ENCODE measurements around the gene SLC26A6.

SLC26A6 gene

DNA sequence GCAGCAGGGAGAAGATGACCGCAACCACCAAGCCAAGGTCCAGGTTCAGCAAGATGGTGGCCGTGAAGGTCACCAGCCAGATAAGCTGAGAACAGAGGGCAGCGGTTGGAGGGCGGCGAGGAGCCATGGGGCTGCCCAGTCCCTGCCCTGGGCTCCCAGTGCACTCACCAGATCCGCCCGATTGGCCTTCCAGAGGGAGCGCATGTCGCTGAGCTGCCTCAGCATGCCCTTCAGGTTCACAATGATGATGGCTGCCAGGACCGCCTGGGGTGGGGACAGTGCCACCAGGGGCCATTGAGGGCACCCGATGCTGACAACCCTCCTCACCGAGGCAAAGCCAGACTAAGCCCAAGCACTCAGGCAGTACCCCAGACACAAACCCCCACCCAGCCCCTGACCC lies 5.4 kb downstream of the SLC26A6 start:
- H3K4me3 ChIP-seq (ENCODE audit: low read length): no peak overlapping the region
- H3K4me1 ChIP-seq (ENCODE audit: insufficient read depth, low read length): 0 out of 2 replicates have a peak, but pooled peaks cover 2% of the 10 kb centered on the region
- H3K36me3 ChIP-seq (ENCODE audit: insufficient read depth, low read depth, low read length): peaks cover 86% of the 10 kb centered on the region
- H3K9me3 ChIP-seq (ENCODE audit: insufficient read depth, low read depth, low read length): no peaks in the 10 kb centered on the region
- H3K27ac ChIP-seq (ENCODE audit: low read length): no peak overlapping the region
- no peaks in the 10 kb centered on the region for H3K27me3 ChIP-seq (ENCODE audit: insufficient read depth, low read length)
- no peak overlapping the region for H3K9ac ChIP-seq (ENCODE audit: low read depth, low read length)

DNA sequence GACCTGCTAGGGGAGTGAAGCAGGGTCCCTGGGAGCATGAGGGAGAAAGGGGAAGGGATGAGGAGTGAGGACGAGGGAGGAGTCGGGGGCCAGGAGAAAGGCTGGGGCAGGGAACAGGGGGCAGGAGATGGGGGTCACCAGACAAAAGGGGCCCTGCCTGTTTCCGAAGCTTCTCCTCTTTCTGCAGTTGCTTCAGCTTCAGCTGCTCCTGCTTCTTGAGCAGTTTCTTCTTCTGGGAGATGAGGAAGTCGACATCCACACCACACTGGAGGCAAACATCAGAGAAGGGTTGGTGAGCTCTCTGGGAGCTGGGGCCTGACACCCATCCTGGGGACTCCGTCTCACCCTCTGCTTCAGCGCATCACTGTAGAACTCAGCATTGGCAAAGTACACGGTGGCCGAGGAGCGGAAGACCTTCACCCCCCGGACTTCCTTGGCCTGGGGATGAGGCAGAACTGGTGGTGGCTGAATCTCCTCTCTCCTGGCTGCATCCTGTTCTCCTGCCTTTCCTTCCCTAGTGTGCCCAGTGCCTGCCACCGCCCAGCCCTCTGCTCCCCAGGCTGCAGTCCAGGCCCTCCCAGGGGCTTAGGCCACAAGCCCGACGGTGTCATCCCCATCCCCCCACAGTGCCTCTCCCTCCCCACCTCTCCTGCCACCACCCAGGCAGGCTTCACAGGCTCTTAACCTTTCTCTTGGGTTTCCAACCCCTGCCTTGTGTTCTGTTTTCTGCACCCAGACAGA lies 6.8 kb downstream of the SLC26A6 start:
- no peak overlapping the region for H3K9ac ChIP-seq (ENCODE audit: low read depth, low read length)
- no peaks in the 10 kb centered on the region for H3K27me3 ChIP-seq (ENCODE audit: insufficient read depth, low read length)
- no peak overlapping the region for H3K27ac ChIP-seq (ENCODE audit: low read length)
- peaks cover 84% of the 10 kb centered on the region for H3K36me3 ChIP-seq (ENCODE audit: insufficient read depth, low read depth, low read length)
- H3K4me3 ChIP-seq (ENCODE audit: low read length): no peak overlapping the region
- no peaks in the 10 kb centered on the region for H3K9me3 ChIP-seq (ENCODE audit: insufficient read depth, low read depth, low read length)
- no peaks in the 10 kb centered on the region for H3K4me1 ChIP-seq (ENCODE audit: insufficient read depth, low read length)

DNA sequence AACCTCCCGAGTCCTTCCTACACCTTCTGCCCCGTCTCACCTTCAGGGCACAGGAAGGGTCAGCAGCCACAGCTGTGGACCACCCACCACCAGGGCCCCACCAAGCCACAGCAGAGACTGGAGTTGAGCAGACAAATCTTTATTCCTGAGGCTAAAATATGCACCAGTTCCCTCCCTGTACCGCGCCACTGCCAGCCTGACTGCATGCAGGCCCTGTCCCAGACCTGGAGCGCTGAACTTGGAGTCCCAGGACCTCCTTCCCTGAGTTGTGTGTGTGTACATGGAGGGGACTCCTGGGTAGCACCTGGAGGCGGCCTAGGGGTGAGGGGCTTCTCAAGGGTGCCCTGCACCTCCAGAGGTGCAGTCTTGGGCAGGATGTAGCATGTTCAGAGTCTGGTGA lies 9.7 kb downstream of the SLC26A6 start:
- no peak overlapping the region for H3K4me3 ChIP-seq (ENCODE audit: low read length)
- no peaks in the 10 kb centered on the region for H3K4me1 ChIP-seq (ENCODE audit: insufficient read depth, low read length)
- H3K27ac ChIP-seq (ENCODE audit: low read length): no peak overlapping the region
- peaks cover 56% of the 10 kb centered on the region for H3K36me3 ChIP-seq (ENCODE audit: insufficient read depth, low read depth, low read length)
- no peaks in the 10 kb centered on the region for H3K27me3 ChIP-seq (ENCODE audit: insufficient read depth, low read length)
- no peaks in the 10 kb centered on the region for H3K9me3 ChIP-seq (ENCODE audit: insufficient read depth, low read depth, low read length)
- H3K9ac ChIP-seq (ENCODE audit: low read depth, low read length): no peak overlapping the region

DNA sequence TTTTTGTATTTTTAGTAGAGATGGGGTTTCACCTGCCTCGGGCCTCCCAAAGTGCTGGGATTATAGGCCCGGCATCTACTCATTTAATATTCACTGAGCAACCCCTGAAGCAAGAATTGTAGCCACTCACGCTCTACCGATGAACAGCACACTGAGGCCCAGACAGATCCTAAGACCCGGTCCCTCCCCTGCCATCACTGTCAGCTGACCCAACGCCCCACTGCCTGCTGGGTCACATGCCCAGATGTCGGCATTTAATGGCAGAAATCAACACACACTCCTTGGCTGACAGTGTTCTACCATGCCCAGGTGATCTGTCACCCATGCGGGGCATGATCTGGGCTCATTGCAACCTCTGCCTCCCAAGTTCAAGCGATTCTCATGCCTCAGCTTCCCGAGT lies 10.5 kb downstream of the SLC26A6 start:
- Histone ChIP-seq H3K4me3 (ENCODE audit: low read length) (no peak overlapping the region), H3K4me1 (ENCODE audit: insufficient read depth, low read length) (no peaks in the 10 kb centered on the region), H3K9ac (ENCODE audit: low read depth, low read length) (no peak overlapping the region), H3K9me3 (ENCODE audit: insufficient read depth, low read depth, low read length) (no peaks in the 10 kb centered on the region), H3K36me3 (ENCODE audit: insufficient read depth, low read depth, low read length) (peaks cover 47% of the 10 kb centered on the region), H3K27ac (ENCODE audit: low read length) (no peak overlapping the region), H3K27me3 (ENCODE audit: insufficient read depth, low read length) (no peaks in the 10 kb centered on the region)

DNA sequence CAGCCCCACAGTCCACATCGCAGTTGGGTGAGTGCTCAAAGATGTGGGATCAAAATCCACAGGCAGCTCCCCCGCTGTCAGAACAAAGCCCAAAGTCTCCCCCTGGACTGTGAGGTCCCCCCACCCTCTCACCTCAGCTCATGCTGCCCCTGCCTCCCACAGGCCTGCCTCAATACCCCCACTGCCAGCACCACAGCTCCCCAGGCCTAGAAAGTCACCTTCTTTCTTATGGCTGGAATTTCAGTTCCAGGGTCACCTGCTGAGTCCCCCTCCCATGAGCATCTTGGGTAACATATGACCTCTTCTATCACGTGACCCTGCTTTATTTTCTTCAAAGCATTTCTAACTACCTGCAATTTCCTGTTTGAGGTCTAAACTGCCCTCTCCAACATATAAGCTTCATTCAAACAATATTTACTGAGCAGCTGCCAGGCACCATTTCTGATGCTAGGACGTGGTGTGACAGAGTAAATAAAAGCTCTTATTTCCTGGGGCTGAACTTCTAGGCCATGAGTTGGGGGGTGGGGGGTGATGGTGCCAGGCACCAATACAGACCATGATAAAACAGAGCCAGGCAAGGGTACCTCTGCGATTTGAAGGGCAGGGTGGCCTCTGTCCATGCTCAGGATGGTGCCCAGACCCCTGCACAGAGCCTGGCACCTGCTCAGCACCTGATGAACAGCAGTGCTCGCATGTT lies 11.3 kb downstream of the SLC26A6 start:
- no peak overlapping the region for H3K4me3 ChIP-seq (ENCODE audit: low read length)
- peaks cover 40% of the 10 kb centered on the region for H3K36me3 ChIP-seq (ENCODE audit: insufficient read depth, low read depth, low read length)
- H3K9ac ChIP-seq (ENCODE audit: low read depth, low read length): no peak overlapping the region
- no peaks in the 10 kb centered on the region for H3K4me1 ChIP-seq (ENCODE audit: insufficient read depth, low read length)
- H3K9me3 ChIP-seq (ENCODE audit: insufficient read depth, low read depth, low read length): no peaks in the 10 kb centered on the region; the same call in 1 of the 2 replicates
- no peaks in the 10 kb centered on the region for H3K27me3 ChIP-seq (ENCODE audit: insufficient read depth, low read length)
- H3K27ac ChIP-seq (ENCODE audit: low read length): no peak overlapping the region

DNA sequence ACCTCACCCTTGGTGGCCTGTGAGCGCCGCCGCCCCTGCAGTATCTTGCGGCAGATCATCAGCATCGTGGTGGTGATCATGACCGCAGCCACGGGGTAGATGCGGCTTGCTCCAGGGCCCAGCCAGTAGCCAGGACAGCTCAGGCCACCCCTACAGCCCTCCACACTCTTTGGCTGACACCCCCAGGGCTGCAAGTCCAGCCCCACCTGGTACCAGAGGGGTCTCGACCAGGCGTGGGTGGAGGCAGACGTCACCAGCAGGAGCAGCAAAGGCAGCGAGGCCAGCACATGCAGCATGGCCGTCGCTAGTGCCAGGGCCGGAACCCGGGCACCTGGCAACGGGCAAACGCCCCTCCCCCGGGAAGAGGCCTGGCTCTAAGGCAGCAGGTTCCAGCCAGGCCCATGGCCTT lies 13.8 kb downstream of the SLC26A6 start, which contains the start of gene TMEM89:
TMEM89 (minus strand) TSS at position 309 of the 409 bp plus-strand sequence; CDS start at position 296, 13 bp downstream.
- no peak within 1 kb of the TSS for H3K27ac ChIP-seq (ENCODE audit: low read length)
- no peak within 1 kb of the TSS for H3K4me3 ChIP-seq (ENCODE audit: low read length)
- H3K27me3 ChIP-seq (ENCODE audit: insufficient read depth, low read length): no peaks in the 10 kb centered on the region
- H3K4me1 ChIP-seq (ENCODE audit: insufficient read depth, low read length): no peaks in the 10 kb centered on the region
- H3K36me3 ChIP-seq (ENCODE audit: insufficient read depth, low read depth, low read length): peaks cover 22% of the 10 kb centered on the region
- peaks cover 15% of the 10 kb centered on the region for H3K9me3 ChIP-seq (ENCODE audit: insufficient read depth, low read depth, low read length)
- no peak within 1 kb of the TSS for H3K9ac ChIP-seq (ENCODE audit: low read depth, low read length)

DNA sequence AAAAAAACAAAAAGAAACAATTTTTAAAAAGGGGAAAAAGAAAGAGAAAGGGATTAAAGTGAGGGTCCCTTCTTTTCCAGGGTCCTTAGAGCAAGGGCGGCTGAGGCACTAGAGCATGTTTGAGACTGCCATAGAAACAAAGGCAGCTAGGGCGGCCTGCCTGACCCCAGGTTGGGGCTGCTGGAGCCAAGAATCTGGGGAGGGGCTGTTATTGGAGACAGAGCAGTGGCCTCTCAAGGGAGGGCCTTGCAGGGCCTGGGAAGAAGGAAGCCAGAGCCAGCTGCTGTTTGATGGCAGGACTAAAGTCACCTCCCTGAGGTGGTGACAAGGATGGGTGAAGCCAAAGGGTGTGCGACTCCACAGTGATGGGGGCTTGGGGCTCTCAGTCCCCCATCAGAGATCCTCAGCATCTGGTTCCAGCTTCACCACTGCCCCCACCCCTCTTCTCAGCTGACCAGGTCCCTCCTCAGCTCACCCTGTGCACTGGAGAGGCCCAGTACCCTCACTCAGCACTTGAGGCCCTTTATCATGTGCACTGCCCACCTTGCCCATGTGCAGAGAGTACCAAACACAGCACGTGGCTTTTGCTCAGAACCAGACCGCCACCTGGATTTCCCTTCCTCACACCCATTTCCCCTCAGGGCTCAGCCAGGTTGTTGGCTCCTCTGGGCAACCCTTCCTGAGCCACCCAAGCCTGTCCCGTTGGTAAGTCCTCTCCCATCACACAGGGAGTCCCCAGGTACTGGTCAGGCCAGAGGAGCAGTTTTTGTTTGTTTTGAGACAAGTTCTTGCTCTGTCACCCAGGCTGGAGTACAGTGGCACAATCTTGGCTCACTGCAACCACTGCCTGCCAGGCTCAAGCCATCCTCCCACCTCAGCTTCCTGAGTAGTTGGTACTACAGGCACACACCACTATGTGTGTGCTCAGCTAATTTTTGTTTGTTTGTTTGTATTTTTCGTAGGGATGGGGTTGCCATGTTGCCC lies 15.4 kb downstream of the SLC26A6 start:
- Histone ChIP-seq H3K9ac (ENCODE audit: low read depth, low read length) (no peak overlapping the region), H3K9me3 (ENCODE audit: insufficient read depth, low read depth, low read length) (peaks cover 19% of the 10 kb centered on the region), H3K4me1 (ENCODE audit: insufficient read depth, low read length) (no peaks in the 10 kb centered on the region), H3K36me3 (ENCODE audit: insufficient read depth, low read depth, low read length) (peaks cover 7% of the 10 kb centered on the region; the same call in 1 of the 2 replicates), H3K27me3 (ENCODE audit: insufficient read depth, low read length) (no peaks in the 10 kb centered on the region), H3K4me3 (ENCODE audit: low read length) (no peak overlapping the region), H3K27ac (ENCODE audit: low read length) (no peak overlapping the region)

DNA sequence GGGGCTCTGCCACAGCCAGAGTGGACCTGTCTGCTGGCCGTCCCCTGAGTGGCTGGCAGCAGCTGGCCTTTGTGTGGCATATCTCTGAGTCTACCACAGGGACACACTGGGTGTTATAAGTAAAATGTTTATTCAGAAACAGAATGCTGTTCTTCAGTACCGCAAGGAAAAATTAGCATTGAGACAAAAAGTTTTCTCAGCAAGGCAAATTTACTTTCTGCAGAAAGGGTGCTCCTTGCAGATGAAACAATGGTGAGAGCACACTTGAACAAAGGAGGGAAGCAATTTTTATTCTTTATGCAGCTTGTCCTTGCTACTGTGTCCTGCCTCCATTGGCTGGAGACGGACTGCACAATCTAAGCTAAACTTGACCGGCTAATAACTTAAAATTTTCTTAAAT lies 17.7 kb downstream of the SLC26A6 start:
- Histone ChIP-seq H3K27me3 (ENCODE audit: insufficient read depth, low read length) (no peaks in the 10 kb centered on the region), H3K36me3 (ENCODE audit: insufficient read depth, low read depth, low read length) (peaks cover 7% of the 10 kb centered on the region; the same call in 1 of the 2 replicates), H3K9me3 (ENCODE audit: insufficient read depth, low read depth, low read length) (peaks cover 19% of the 10 kb centered on the region), H3K4me3 (ENCODE audit: low read length) (no peak overlapping the region), H3K9ac (ENCODE audit: low read depth, low read length) (no peak overlapping the region), H3K27ac (ENCODE audit: low read length) (no peak overlapping the region), H3K4me1 (ENCODE audit: insufficient read depth, low read length) (no peaks in the 10 kb centered on the region)

DNA sequence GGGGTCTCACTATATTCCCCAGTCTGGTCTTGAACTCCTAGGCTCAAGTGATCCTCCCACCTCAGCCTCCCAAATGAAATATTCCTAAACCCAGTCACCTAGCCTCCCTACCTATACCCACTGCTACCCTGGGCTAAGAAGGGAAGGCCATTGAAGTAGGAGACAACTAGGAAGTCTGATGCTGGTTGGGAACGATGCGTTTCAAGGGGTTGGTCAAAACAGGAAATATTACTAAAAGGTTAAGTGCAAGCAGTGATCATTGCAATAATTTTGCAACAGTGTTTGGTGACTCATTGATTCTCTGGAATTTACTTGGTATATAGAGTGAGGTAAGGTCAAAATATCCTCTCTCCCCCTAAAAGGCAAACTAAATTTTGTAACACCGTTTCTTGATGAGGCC lies 21.2 kb downstream of the SLC26A6 start:
- H3K36me3 ChIP-seq (ENCODE audit: insufficient read depth, low read depth, low read length): peaks cover 7% of the 10 kb centered on the region
- no peaks in the 10 kb centered on the region for H3K27me3 ChIP-seq (ENCODE audit: insufficient read depth, low read length)
- peaks cover 19% of the 10 kb centered on the region for H3K9me3 ChIP-seq (ENCODE audit: insufficient read depth, low read depth, low read length)
- H3K4me1 ChIP-seq (ENCODE audit: insufficient read depth, low read length): no peaks in the 10 kb centered on the region
- H3K9ac ChIP-seq (ENCODE audit: low read depth, low read length): no peak overlapping the region
- no peak overlapping the region for H3K4me3 ChIP-seq (ENCODE audit: low read length)
- no peak overlapping the region for H3K27ac ChIP-seq (ENCODE audit: low read length)

DNA sequence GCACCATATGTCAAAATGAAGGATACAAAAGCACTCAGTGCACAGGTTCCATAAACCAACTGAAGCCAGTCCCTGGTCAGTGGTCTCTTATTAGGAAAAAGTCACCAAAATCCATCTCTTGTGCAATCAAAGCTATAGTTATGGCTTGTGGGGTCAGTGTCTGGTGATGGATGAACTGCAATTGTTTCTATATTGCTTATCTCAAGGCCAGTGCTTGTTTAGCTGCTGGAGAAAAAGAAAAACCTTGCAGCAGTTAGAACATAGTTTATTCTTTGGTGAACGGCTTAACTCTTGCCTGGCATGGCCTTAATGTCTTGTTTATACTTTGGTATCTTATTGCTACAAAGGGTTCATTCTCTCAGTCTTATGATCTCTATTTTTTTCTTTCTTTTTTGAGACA lies 23.0 kb downstream of the SLC26A6 start:
- Histone ChIP-seq H3K36me3 (ENCODE audit: insufficient read depth, low read depth, low read length) (peaks cover 17% of the 10 kb centered on the region), H3K4me3 (ENCODE audit: low read length) (no peak overlapping the region), H3K9me3 (ENCODE audit: insufficient read depth, low read depth, low read length) (peaks cover 9% of the 10 kb centered on the region), H3K4me1 (ENCODE audit: insufficient read depth, low read length) (no peaks in the 10 kb centered on the region), H3K9ac (ENCODE audit: low read depth, low read length) (no peak overlapping the region), H3K27me3 (ENCODE audit: insufficient read depth, low read length) (no peaks in the 10 kb centered on the region), H3K27ac (ENCODE audit: low read length) (no peak overlapping the region)
